ENCODE results near the gene CRKL.

DNA sequence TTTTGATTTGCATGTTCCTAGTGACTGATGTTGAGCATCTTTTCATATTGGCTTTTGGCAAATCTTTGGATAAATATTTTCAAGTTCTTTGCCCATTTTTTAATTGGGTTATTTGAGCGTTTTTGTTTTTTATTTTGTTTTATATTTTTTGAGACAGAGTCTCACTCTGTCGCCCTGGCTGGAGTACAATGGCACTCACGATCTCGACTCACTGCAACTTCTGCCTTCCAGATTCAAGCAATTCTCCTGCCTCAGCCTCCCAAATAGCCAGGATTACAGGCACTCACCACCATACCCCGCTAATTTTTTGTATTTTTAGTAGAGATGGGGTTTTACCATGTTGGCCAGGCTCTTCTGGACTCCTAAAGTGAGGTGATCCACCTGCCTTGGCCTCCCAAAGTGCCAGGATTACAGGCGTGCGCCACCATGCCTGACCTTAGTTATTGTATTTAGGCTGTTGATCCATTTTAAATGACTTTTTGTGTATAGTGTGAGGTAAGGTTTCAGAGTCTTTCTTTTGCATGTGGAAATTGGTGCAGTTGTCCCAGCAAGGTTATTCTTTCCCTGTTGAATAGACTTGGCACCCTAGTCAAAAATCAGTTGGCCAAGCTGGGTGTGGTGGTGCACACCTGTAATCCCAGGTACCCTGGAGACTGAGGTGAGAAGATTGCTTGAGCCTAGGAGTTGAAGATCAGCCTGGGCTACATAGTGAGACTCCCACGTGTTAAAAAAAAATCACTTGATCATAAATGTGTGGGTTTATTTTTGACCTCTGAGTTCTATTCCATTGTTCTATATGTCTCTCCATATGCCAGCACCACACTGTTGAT is 26.1 kb downstream of the CRKL start:
- no peak for TF ChIP-seq YY1 (IDR thresholded peaks at IDR 0.05; ENCODE audit: low read depth)
- no peak for TF ChIP-seq FOXM1 (IDR thresholded peaks at IDR 0.05; ENCODE audit: borderline replicate concordance, low read depth)
- no peak for TF ChIP-seq CEBPB (IDR thresholded peaks at IDR 0.05)
- TF ChIP-seq, protein P1, sequence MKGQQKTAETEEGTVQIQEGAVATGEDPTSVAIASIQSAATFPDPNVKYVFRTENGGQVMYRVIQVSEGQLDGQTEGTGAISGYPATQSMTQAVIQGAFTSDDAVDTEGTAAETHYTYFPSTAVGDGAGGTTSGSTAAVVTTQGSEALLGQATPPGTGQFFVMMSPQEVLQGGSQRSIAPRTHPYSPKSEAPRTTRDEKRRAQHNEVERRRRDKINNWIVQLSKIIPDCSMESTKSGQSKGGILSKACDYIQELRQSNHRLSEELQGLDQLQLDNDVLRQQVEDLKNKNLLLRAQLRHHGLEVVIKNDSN (IDR thresholded peaks at IDR 0.05) = no peak
- no peak for TF ChIP-seq CREB1 (IDR thresholded peaks at IDR 0.05; ENCODE audit: low read depth)
- TF ChIP-seq EP300 (IDR thresholded peaks at IDR 0.05; ENCODE audit: borderline replicate concordance) = no peak
- TF ChIP-seq, protein P2, sequence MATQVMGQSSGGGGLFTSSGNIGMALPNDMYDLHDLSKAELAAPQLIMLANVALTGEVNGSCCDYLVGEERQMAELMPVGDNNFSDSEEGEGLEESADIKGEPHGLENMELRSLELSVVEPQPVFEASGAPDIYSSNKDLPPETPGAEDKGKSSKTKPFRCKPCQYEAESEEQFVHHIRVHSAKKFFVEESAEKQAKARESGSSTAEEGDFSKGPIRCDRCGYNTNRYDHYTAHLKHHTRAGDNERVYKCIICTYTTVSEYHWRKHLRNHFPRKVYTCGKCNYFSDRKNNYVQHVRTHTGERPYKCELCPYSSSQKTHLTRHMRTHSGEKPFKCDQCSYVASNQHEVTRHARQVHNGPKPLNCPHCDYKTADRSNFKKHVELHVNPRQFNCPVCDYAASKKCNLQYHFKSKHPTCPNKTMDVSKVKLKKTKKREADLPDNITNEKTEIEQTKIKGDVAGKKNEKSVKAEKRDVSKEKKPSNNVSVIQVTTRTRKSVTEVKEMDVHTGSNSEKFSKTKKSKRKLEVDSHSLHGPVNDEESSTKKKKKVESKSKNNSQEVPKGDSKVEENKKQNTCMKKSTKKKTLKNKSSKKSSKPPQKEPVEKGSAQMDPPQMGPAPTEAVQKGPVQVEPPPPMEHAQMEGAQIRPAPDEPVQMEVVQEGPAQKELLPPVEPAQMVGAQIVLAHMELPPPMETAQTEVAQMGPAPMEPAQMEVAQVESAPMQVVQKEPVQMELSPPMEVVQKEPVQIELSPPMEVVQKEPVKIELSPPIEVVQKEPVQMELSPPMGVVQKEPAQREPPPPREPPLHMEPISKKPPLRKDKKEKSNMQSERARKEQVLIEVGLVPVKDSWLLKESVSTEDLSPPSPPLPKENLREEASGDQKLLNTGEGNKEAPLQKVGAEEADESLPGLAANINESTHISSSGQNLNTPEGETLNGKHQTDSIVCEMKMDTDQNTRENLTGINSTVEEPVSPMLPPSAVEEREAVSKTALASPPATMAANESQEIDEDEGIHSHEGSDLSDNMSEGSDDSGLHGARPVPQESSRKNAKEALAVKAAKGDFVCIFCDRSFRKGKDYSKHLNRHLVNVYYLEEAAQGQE (IDR thresholded peaks at IDR 0.05; ENCODE audit: low read depth) = no peak
- TF ChIP-seq, protein P3, sequence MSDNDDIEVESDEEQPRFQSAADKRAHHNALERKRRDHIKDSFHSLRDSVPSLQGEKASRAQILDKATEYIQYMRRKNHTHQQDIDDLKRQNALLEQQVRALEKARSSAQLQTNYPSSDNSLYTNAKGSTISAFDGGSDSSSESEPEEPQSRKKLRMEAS (IDR thresholded peaks at IDR 0.05) = no peak
- no peak for TF ChIP-seq ZBTB7A (IDR thresholded peaks at IDR 0.05; ENCODE audit: low read depth)
- no peak for TF ChIP-seq NFIC (IDR thresholded peaks at IDR 0.05)
- no peak for TF ChIP-seq RAD21 (IDR thresholded peaks at IDR 0.05; ENCODE audit: low read depth)
- TF ChIP-seq TEAD4 (IDR thresholded peaks at IDR 0.05) = no peak
- TF ChIP-seq TCF12 (IDR thresholded peaks at IDR 0.05; ENCODE audit: low read depth) = no peak
- no peak for TF ChIP-seq TAF1 (IDR thresholded peaks at IDR 0.05; ENCODE audit: low read depth)
